ENCODE results near the gene DACH1.

DNA sequence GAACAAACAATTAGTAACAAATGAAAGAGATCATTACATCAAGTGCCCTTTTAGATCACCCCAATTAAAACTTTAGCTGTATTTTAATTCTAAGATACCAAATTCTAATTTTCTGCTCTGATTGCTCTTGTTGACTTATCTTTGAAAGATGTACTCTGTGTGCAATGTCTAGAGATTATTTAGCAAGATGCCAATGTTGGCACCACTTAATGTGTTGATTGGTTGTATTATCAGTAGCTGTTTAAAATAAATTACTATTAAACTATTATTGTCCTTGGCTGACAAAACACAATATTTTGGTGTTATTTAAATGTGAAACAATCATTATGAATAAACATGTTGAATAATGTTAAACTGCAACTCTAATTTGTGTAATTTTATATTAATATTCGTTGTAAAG lies 386.0 kb downstream of the DACH1 start:
- TF ChIP-seq, protein P1, sequence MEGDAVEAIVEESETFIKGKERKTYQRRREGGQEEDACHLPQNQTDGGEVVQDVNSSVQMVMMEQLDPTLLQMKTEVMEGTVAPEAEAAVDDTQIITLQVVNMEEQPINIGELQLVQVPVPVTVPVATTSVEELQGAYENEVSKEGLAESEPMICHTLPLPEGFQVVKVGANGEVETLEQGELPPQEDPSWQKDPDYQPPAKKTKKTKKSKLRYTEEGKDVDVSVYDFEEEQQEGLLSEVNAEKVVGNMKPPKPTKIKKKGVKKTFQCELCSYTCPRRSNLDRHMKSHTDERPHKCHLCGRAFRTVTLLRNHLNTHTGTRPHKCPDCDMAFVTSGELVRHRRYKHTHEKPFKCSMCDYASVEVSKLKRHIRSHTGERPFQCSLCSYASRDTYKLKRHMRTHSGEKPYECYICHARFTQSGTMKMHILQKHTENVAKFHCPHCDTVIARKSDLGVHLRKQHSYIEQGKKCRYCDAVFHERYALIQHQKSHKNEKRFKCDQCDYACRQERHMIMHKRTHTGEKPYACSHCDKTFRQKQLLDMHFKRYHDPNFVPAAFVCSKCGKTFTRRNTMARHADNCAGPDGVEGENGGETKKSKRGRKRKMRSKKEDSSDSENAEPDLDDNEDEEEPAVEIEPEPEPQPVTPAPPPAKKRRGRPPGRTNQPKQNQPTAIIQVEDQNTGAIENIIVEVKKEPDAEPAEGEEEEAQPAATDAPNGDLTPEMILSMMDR (IDR thresholded peaks at IDR 0.05; ENCODE audit: low read depth, low read length) = no peak
- TF ChIP-seq EZH2phosphoT487 (IDR thresholded peaks at IDR 0.05; ENCODE audit: low read depth) = no peak
